K562 (cell line): ENCODE measurements around the gene SATB2. TPM values are rescaled to one million over a fixed set of nuclear protein-coding genes. Genes with fewer than 3 reads are reported as not detected.

ENCODE experiments used
- ATAC-seq: fragments of 200-7000 bp; cut with Tn5 transposase; 3 replicates; pipeline ENCODE4 v1.9.1; 2020; ENCODE audit warnings: moderate library complexity
- BruUV-seq: library from RNA; stranded (reverse); fragments of 400-500 nt; replicated peaks from 2 replicates; lab custom pipeline; 2021; lab: Mats Ljungman, UMichigan
- CTCF ChIA-PET: fragments of 300-600 bp; formaldehyde crosslinking; extraction: SDS; loops from one replicate; lab custom pipeline; 2021; ENCODE audit warnings: low intra/inter-chr PET ratio; lab: Yijun Ruan, JAX
- POLR2A ChIA-PET: fragments of 300-600, 350-650 bp; sonication (Branson Sonifier 250); formaldehyde crosslinking; extraction: SDS; loops from one replicate; lab custom pipeline; 2021; ENCODE audit warnings: antibody characterized with exemption, inconsistent platforms; lab: Yijun Ruan, JAX
- DNase-seq, 4 experiments: peaks; one replicate each; pipeline versions ENCODE4 v3.0.0 to v3.0.0-alpha.2; 2011 to 2018; ENCODE audit warnings: low spot score in 3 of 4, mixed read lengths in 3 of 4; ENCODE audit errors: extremely low read depth in 1 of 4
- FAIRE-seq: peaks from 2 replicates; lab custom pipeline; 2011; peaks lifted over from hg19 to GRCh38; lab: Jason Lieb, UNC
- H2AFZ ChIP-seq: 2 replicates; pipeline ENCODE4 v1.6.0; 2011; ENCODE audit warnings: low read depth, low read length, control low read depth, inconsistent platforms
- H3K27ac ChIP-seq: fragments of 200-600 bp; 3 replicates; pipeline ENCODE4 v1.8.0; 2011; ENCODE audit warnings: low read depth, mild to moderate bottlenecking, control low read depth, inconsistent platforms, low read length, moderate library complexity, mixed read lengths; ENCODE audit errors: extremely low read depth
- H3K27me3 ChIP-seq, 2 experiments: fragments of 300-600 bp in 1 of 2; 2 replicates in 1 of 2; 3 replicates in 1 of 2; pipeline versions ENCODE4 v1.6.0 to v1.8.0; 2011; ENCODE audit warnings: inconsistent platforms in 2 of 2, low read length in 2 of 2, mild to moderate bottlenecking in 1 of 2, mixed read lengths in 1 of 2, moderate library complexity in 1 of 2; ENCODE audit not compliant: control insufficient read depth in 2 of 2, insufficient read depth in 2 of 2
- H3K36me3 ChIP-seq: fragments of 300-600 bp; 3 replicates; pipeline ENCODE4 v1.8.0; 2011; ENCODE audit warnings: mild to moderate bottlenecking, low read length, inconsistent platforms; ENCODE audit not compliant: control insufficient read depth, insufficient read depth
- H3K4me1 ChIP-seq, 2 experiments: fragments of 200-600 bp in 1 of 2; replicated peaks in 1 of 2; 2 replicates in 1 of 2; 3 replicates in 1 of 2; pipeline versions ENCODE4 v1.5.1 to v1.8.0; 2011; ENCODE audit warnings: inconsistent platforms in 2 of 2, low read length in 2 of 2, mild to moderate bottlenecking in 1 of 2, mixed read lengths in 1 of 2, moderate library complexity in 1 of 2; ENCODE audit not compliant: control insufficient read depth in 2 of 2, insufficient read depth in 2 of 2
- H3K4me2 ChIP-seq: 2 replicates; pipeline ENCODE4 v1.6.1; 2011; ENCODE audit warnings: low read length, control low read depth, inconsistent platforms, mixed read lengths; ENCODE audit not compliant: insufficient read depth
- H3K4me3 ChIP-seq: fragments of 200-600 bp; sonication (generic), shearing (Covaris generic); 2 replicates; pipeline ENCODE4 v1.5.1; 2016; ENCODE audit warnings: control low read depth, inconsistent platforms
- H3K79me2 ChIP-seq: fragments of 200-600 bp; 3 replicates; pipeline ENCODE4 v1.8.0; 2011; ENCODE audit warnings: low read length, inconsistent platforms; ENCODE audit not compliant: control insufficient read depth, insufficient read depth
- H3K9ac ChIP-seq, 2 experiments: 2 replicates each; pipeline versions ENCODE4 v1.6.0 to v1.6.1; 2011; ENCODE audit warnings: low read depth in 2 of 2, low read length in 2 of 2, control low read depth in 1 of 2, inconsistent platforms in 1 of 2, mild to moderate bottlenecking in 1 of 2, mixed read lengths in 1 of 2; ENCODE audit not compliant: insufficient read depth in 1 of 2
- H3K9me1 ChIP-seq: one replicate; pipeline ENCODE4 v1.6.0; 2011; ENCODE audit warnings: inconsistent platforms, mild to moderate bottlenecking, low read length, moderate library complexity; ENCODE audit not compliant: control insufficient read depth, insufficient read depth
- H3K9me3 ChIP-seq: replicated peaks from 2 replicates; pipeline ENCODE4 v1.5.1; 2011; ENCODE audit warnings: low read depth, low read length, inconsistent platforms; ENCODE audit not compliant: control insufficient read depth, insufficient read depth
- H4K20me1 ChIP-seq: replicated peaks from 2 replicates; pipeline ENCODE4 v1.6.1; 2011; ENCODE audit warnings: low read length, inconsistent platforms, mixed read lengths; ENCODE audit not compliant: control insufficient read depth, insufficient read depth
- BRCA1 ChIP-seq, 2 experiments: fragments of 450-650 bp in 1 of 2; sonication (generic) in 1 of 2; formaldehyde crosslinking in 1 of 2; IDR thresholded peaks; 2 replicates each; pipeline versions ENCODE4 v1.5.0 to v1.6.1; 2017 to 2020; ENCODE audit warnings: mild to moderate bottlenecking in 1 of 2, missing genetic modification reagents in 1 of 2
- CEBPG ChIP-seq, 3 experiments: fragments of 200-800 bp in 1 of 3; sonication (Bioruptor generic) in 1 of 3; sonication (generic) in 1 of 3; formaldehyde crosslinking in 1 of 3; IDR thresholded peaks in 2 of 3; conservative IDR thresholded peaks in 1 of 3; 2 replicates each; pipeline versions ENCODE4 v1.6.1 to v1.8.0; 2016 to 2022; ENCODE audit warnings: missing compliant biosample characterization in 2 of 3, missing genetic modification characterization in 2 of 3, mild to moderate bottlenecking in 1 of 3, missing genetic modification reagents in 1 of 3
- CREBBP ChIP-seq: IDR thresholded peaks from one replicate; pipeline ENCODE4 v1.6.1; 2012; ENCODE audit warnings: low read depth, mild to moderate bottlenecking, control low read depth, inconsistent platforms, low read length
- EGR1 ChIP-seq: fragments of 450-650 bp; conservative IDR thresholded peaks from 2 replicates; pipeline ENCODE4 v1.6.1; 2017; ENCODE audit warnings: mild to moderate bottlenecking
- ILK ChIP-seq: fragments of 450-650 bp; IDR thresholded peaks from 2 replicates; pipeline ENCODE4 v1.6.1; 2016; ENCODE audit warnings: missing genetic modification characterization, low read depth, mild to moderate bottlenecking, missing compliant biosample characterization, moderate library complexity, borderline replicate concordance
- MTA1 ChIP-seq: fragments of 450-650 bp; IDR thresholded peaks from 2 replicates; pipeline ENCODE4 v1.6.1; 2017; ENCODE audit warnings: borderline replicate concordance
- PML ChIP-seq: IDR thresholded peaks from 2 replicates; pipeline ENCODE4 v1.6.1; 2012; ENCODE audit warnings: low read length, inconsistent platforms
- PRMT5 ChIP-seq: sonication (generic); formaldehyde crosslinking; IDR thresholded peaks from 2 replicates; pipeline ENCODE4 v1.5.0; 2020; ENCODE audit warnings: missing genetic modification reagents
- WGBS: fragments of 100-300 bp; shearing (Covaris generic); methylation state at CpG from one replicate; pipeline ENCODE4 v1.1.6; 2016; ENCODE audit warnings: low coverage, mixed read lengths; ENCODE audit not compliant: insufficient coverage; ENCODE audit errors: missing lambda C conversion rate; 5-methylcytosine and 5-hydroxymethylcytosine counted together
- in situ Hi-C: fragments of 300-500 bp; cut with MboI; formaldehyde crosslinking; loops from 4 replicates; pipeline ENCODE4 v1.15.0; 2018; ENCODE audit warnings: inconsistent platforms, mixed read lengths
- intact Hi-C: fragments of 100-400 bp; cut with micrococcal nuclease; formaldehyde crosslinking; loops from 2 replicates; pipeline ENCODE4 v1.14.2; 2022
- polyA plus RNA-seq, 8 experiments: library from polyadenylated mRNA; depleted of rRNA in 4 of 8; stranded (reverse) in 5 of 8; unstranded in 3 of 8; fragments of >200 nt; fragmentation: Nextera tagmentation in 2 of 8; fragmentation: Illumina TruSeq in 1 of 8; extraction: Ambion mirVana in 2 of 8; extraction: Trizol in 1 of 8; gene quantifications; 2 replicates each; pipeline versions ENCODE4 v1.2.1 to v1.2.3, GENCODE V29; 2011 to 2014; ENCODE audit warnings: inconsistent platforms in 1 of 8, missing spikeins in 1 of 8
- total RNA-seq, 7 experiments: library from RNA; depleted of rRNA in 6 of 7; stranded (reverse); fragments of >200 nt in 6 of 7; fragmentation: Illumina TruSeq in 2 of 7; extraction: Trizol in 2 of 7; gene quantifications; 2 replicates each; pipeline versions ENCODE4 v1.2.1 to v1.2.3, GENCODE V29; 2011 to 2021; ENCODE audit warnings: low replicate concordance in 1 of 7
- TF ChIP-seq, protein P1 (sequence below): fragments of 250-450 bp; sonication (Bioruptor Pico); IDR thresholded peaks from 2 replicates; pipeline ENCODE4 v1.8.0; 2022; ENCODE audit warnings: moderate library complexity, mild to moderate bottlenecking, inconsistent platforms
- TF ChIP-seq, protein P2 (sequence below): fragments of 450-650 bp; IDR thresholded peaks from 2 replicates; pipeline ENCODE4 v1.6.1; 2017; ENCODE audit warnings: antibody characterized with exemption, mild to moderate bottlenecking
- TF ChIP-seq, protein P3 (sequence below): sonication (generic); formaldehyde crosslinking; IDR thresholded peaks from 2 replicates; pipeline ENCODE4 v1.8.0; 2022; ENCODE audit warnings: mild to moderate bottlenecking, missing genetic modification reagents
- TF ChIP-seq, protein P4 (sequence below), 2 experiments: IDR thresholded peaks; 2 replicates each; pipeline ENCODE4 v1.6.1; 2011; ENCODE audit warnings: borderline replicate concordance in 1 of 2, control low read depth in 1 of 2, low read depth in 1 of 2, low read length in 1 of 2, mild to moderate bottlenecking in 1 of 2, mixed read lengths in 1 of 2, moderate library complexity in 1 of 2; ENCODE audit not compliant: insufficient read depth in 1 of 2, insufficient read length in 1 of 2, poor library complexity in 1 of 2, severe bottlenecking in 1 of 2; ENCODE audit errors: extremely low read depth in 1 of 2
- TF ChIP-seq, protein P5 (sequence below): fragments of 250-450 bp; sonication (Bioruptor Pico); IDR thresholded peaks from 2 replicates; pipeline ENCODE4 v1.5.0; 2021

The SATB2 gene
- total and polyA plus RNA-seq, 9 of the 15 experiments (the other 6 are each of a cell fraction or from before 2014, with no cell fraction given) = 4.5 to 34.0 (median 15.1) TPM

DNA sequence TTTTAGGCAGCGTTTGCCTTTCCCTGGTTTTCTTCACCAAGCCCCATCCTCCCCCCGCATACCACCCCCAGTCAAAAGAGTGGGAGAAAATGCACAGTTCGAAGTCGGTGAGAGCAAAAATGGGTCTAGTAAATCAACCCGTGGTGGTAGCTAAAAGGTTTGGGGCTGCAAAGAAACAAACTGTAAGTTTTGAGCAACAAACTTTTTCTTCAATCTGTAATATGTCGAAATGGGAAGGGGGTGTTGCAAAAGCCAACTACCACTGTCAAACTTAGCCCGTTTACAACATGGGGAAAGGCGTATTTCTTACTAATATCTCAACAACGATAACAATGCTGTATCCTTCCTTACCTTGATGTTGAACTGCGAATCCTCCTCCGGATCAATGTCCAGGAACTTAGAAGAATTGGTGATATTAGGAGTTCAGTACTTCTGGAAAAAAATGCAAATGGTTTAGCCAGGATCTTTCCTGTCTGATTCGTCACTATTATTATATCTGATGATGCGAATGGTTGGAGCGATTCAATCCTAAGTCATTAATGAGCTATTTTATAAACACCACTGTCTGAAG is 2.4 kb upstream of the SATB2 start:
- intact Hi-C loops (no loop called here), in situ Hi-C loops (no loop called here)
- H3K36me3 ChIP-seq = peaks cover 3% of the 10 kb centered on the region; the same call in 2 of the 3 replicates
- POLR2A ChIA-PET = interaction anchor here (0.8 kb wide), 1 partner anchor 1139 kb away, joined by 3 read pairs; no protein-coding TSS in a partner anchor
- peak overlapping the region; percentile 86 for H3K27ac ChIP-seq
- TSS peak; percentile 55 for BruUV-seq
- H3K9me3 ChIP-seq = peaks cover 2% of the 10 kb centered on the region; the same call in 1 of the 2 replicates
- peak overlapping the region; percentile 94 for H2AFZ ChIP-seq
- WGBS = 3% methylated on average over 13 of the region's 14 CpGs
- H3K9me1 ChIP-seq = no peaks in the 10 kb centered on the region
- H4K20me1 ChIP-seq = no peaks in the 10 kb centered on the region
- peak overlapping the region; percentile 86 for H3K4me2 ChIP-seq
- H3K4me1 ChIP-seq = peaks cover 0 to 34% of the 10 kb centered on the region in 2 experiments; a peak in 2 of 5 replicates
- FAIRE-seq (no peak), DNase-seq (no peak), ATAC-seq (no peak)
- H3K27me3 ChIP-seq = no peaks in the 10 kb centered on the region
- H3K79me2 ChIP-seq = peaks cover 66% of the 10 kb centered on the region
- peak overlapping the region; percentile 54 for H3K4me3 ChIP-seq
- CTCF ChIA-PET = no interaction called here
- peak overlapping the region; percentile 86 to 98 for H3K9ac ChIP-seq
- TF ChIP-seq, protein P1, sequence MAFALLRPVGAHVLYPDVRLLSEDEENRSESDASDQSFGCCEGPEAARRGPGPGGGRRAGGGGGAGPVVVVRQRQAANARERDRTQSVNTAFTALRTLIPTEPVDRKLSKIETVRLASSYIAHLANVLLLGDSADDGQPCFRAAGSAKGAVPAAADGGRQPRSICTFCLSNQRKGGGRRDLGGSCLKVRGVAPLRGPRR = no peak
- TF ChIP-seq PML (peak; percentile 39), MTA1 (no peak), BRCA1 (IDR thresholded peaks at IDR 0.05) (no peak), BRCA1 (CRISPR knock-in tag; IDR thresholded peaks at IDR 0.05) (no peak), PRMT5 (no peak), CREBBP (no peak), ILK (tag) (no peak), CEBPG (CRISPR knock-in tag; IDR thresholded peaks at IDR 0.05) (peak; percentile 66; the same call in 1 of the 2 replicates), CEBPG (tag; conservative IDR thresholded peaks at IDR 0.05 in 1 of 2, IDR thresholded peaks at IDR 0.05 in 1 of 2) (peak; percentile 47 to 90; a peak in 2 of 4 replicates), EGR1 (0 out of 2 replicates have a peak, but pooled peaks have one; percentile 29)
- TF ChIP-seq, protein P2, sequence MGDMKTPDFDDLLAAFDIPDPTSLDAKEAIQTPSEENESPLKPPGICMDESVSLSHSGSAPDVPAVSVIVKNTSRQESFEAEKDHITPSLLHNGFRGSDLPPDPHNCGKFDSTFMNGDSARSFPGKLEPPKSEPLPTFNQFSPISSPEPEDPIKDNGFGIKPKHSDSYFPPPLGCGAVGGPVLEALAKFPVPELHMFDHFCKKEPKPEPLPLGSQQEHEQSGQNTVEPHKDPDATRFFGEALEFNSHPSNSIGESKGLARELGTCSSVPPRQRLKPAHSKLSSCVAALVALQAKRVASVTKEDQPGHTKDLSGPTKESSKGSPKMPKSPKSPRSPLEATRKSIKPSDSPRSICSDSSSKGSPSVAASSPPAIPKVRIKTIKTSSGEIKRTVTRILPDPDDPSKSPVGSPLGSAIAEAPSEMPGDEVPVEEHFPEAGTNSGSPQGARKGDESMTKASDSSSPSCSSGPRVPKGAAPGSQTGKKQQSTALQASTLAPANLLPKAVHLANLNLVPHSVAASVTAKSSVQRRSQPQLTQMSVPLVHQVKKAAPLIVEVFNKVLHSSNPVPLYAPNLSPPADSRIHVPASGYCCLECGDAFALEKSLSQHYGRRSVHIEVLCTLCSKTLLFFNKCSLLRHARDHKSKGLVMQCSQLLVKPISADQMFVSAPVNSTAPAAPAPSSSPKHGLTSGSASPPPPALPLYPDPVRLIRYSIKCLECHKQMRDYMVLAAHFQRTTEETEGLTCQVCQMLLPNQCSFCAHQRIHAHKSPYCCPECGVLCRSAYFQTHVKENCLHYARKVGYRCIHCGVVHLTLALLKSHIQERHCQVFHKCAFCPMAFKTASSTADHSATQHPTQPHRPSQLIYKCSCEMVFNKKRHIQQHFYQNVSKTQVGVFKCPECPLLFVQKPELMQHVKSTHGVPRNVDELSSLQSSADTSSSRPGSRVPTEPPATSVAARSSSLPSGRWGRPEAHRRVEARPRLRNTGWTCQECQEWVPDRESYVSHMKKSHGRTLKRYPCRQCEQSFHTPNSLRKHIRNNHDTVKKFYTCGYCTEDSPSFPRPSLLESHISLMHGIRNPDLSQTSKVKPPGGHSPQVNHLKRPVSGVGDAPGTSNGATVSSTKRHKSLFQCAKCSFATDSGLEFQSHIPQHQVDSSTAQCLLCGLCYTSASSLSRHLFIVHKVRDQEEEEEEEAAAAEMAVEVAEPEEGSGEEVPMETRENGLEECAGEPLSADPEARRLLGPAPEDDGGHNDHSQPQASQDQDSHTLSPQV = 0 out of 2 replicates have a peak, but pooled peaks have one; percentile 22
- TF ChIP-seq, protein P3, sequence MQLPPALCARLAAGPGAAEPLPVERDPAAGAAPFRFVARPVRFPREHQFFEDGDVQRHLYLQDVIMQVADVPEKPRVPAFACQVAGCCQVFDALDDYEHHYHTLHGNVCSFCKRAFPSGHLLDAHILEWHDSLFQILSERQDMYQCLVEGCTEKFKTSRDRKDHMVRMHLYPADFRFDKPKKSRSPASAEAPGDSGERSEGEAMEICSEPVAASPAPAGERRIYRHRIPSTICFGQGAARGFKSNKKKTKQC = no peak
- TF ChIP-seq, protein P4, sequence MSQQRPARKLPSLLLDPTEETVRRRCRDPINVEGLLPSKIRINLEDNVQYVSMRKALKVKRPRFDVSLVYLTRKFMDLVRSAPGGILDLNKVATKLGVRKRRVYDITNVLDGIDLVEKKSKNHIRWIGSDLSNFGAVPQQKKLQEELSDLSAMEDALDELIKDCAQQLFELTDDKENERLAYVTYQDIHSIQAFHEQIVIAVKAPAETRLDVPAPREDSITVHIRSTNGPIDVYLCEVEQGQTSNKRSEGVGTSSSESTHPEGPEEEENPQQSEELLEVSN (IDR thresholded peaks at IDR 0.05; ENCODE audit: borderline replicate concordance in 1 of 2, extremely low read depth in 1 of 2, insufficient read depth in 1 of 2, insufficient read length in 1 of 2, low read depth in 1 of 2, low read length in 1 of 2, poor library complexity in 1 of 2, severe bottlenecking in 1 of 2) = peak in 1 of 2 experiments; percentile 59
- TF ChIP-seq, protein P5, sequence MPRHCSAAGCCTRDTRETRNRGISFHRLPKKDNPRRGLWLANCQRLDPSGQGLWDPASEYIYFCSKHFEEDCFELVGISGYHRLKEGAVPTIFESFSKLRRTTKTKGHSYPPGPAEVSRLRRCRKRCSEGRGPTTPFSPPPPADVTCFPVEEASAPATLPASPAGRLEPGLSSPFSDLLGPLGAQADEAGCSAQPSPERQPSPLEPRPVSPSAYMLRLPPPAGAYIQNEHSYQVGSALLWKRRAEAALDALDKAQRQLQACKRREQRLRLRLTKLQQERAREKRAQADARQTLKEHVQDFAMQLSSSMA (CRISPR knock-in tag) = no peak
